ENCODE data around the gene MYCBP2. TPM values are rescaled to one million over a fixed set of nuclear protein-coding genes. Genes with fewer than 3 reads are reported as not detected.

The MYCBP2 gene
- total RNA-seq, 1 donor from 2014 or later = 198 TPM

DNA sequence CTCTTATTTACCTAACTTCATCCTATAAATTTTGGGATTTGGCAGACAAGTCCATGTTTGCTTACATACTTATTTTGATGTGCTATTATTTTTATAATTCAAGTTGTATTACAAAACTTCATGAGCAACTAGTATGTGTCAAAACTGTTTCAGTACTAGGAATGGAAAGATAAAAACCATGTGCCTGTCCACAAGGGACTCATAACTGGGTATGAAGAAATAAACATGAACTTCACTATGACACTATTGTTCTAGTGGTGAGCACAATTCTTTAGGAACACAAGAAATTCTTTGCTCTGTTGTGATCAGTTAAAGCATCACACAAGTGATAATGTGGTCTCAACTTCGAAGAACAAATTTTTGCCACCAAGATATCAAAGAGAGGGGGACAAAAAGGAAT is 202.5 kb downstream of the MYCBP2 start:
- DNase-seq (ENCODE audit: low spot score in 2 of 2) (no peak), FAIRE-seq (no peak)

DNA sequence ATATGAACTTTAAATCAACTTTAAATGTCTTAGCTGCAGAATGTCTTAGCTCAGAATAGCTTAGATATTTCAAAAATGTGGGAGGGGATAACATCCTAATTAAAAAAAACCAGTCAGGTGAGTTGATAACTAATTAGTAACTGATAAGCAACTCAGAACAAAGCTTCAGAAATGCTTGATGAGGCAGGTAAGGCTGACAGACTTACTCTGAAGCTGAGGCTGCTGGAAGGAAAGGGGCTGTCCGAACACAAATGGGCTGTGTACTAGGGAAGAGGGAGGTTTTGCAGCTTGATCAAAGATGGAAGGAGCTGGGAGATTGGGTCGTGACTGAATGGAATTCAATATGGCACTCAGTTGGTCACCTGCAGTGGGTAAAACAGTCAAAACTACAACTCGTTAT is 208.8 kb downstream of the MYCBP2 start:
- FAIRE-seq (no peak), DNase-seq (ENCODE audit: low spot score in 2 of 2) (no peak)

DNA sequence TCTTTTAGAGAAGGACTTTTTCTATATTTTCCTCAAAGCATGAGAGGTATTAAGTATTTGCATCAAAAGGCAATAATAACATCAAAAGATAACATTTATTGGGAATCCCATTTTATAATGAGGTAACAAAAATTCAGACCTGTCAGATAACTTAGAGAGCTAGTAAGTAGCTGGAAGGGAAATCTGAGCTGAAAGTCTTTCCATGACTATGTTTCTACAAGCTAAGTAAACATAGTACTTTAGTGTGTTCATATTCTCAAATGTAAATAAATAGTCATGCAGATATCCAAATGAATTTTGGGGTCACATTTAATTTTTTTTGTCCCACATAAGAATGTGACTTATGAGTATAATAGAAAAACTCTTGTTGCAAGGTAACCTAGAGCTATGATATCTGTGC is 212.6 kb downstream of the MYCBP2 start:
- DNase-seq (ENCODE audit: low spot score in 2 of 2) = no peak
- no peak for FAIRE-seq

GRCh38 chr13:77113496-77113895 is 213.4 kb downstream of the MYCBP2 start:
- FAIRE-seq = no peak
- DNase-seq (ENCODE audit: low spot score in 2 of 2) = no peak

GRCh38 chr13:77105051-77105450 is 221.8 kb downstream of the MYCBP2 start:
- FAIRE-seq (no peak), DNase-seq (ENCODE audit: low spot score in 2 of 2) (no peak)

DNA sequence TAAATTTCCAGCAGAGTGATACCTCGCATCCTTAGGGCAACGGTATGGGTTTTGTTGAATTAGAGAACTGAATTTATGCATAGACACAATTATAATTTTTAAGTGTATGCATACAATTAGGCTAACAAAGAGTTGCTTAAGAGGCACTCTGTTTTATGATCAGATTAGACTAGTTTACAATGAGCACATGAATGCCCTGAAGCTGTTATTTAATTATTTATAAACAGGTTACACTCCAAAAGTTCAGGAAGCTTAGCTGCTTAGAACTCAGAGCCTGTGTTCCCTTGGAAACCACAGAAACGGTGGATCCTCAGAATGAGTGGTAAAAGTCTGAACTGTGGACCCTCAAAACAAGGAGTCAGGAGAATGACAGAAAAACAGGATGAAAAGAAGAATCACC is 227.5 kb downstream of the MYCBP2 start:
- FAIRE-seq (no peak), DNase-seq (ENCODE audit: low spot score in 2 of 2) (no peak)

DNA sequence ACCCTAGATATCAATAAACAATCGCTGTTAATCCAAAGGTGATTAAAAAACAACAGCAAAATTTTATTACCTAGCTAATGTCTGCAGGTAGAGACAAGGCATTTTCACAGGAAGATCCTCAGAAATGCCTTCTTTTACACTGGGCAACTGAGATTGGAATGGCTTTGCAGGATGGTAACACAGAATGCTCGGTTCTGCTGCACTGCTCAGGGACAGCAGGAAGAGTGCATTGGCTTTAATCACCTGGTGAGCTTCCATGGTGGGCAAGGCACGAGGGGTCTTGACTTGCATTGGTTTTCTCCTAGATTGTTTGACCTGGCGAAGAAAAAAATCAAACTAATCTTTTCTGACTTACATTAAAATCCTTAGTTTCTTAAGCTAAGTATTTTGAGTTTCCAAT is 231.6 kb downstream of the MYCBP2 start:
- FAIRE-seq = no peak

GRCh38 chr13:77094773-77095172 is 232.1 kb downstream of the MYCBP2 start:
- FAIRE-seq (no peak), DNase-seq (ENCODE audit: low spot score in 2 of 2) (no peak)

More for the DNA sequence above, 231.6 kb downstream of the MYCBP2 start:
- no peak for DNase-seq (ENCODE audit: low spot score in 2 of 2)

- DNase-seq (ENCODE audit: low spot score in 2 of 2) (no peak), FAIRE-seq (no peak)
Measured at GRCh38 chr13:77093735-77094134, 233.2 kb downstream of the MYCBP2 start.

GRCh38 chr13:77084755-77085154 is 242.1 kb downstream of the MYCBP2 start:
- no peak for FAIRE-seq

DNA sequence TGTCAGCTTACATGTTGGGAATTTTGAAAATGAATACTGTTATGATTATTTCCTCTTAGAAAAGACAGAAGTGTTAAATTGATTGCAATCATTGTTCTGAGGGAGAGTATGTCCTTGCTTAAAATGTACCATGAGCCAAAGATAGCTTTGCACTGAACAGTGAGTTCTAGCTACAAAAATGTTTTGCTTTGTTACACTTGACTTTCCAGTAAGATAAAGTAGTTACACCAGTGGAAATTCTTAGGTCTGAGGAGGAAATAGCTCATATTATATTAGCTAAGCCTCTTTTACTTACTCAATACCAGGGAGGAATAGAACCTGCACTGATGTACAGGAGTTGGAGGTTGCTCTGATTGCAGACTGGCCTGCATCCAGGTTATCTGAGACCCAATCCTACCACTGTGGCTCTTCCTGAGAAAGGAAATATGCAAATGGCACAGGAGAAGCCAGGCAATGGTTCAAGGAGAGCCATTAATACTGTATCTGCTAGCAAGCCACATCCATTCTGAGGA is 246.9 kb downstream of the MYCBP2 start:
- FAIRE-seq (no peak), DNase-seq (ENCODE audit: low spot score in 2 of 2) (no peak)

More at GRCh38 chr13:77084755-77085154, 242.1 kb downstream of the MYCBP2 start:
- no peak for DNase-seq (ENCODE audit: low spot score in 2 of 2)

DNA sequence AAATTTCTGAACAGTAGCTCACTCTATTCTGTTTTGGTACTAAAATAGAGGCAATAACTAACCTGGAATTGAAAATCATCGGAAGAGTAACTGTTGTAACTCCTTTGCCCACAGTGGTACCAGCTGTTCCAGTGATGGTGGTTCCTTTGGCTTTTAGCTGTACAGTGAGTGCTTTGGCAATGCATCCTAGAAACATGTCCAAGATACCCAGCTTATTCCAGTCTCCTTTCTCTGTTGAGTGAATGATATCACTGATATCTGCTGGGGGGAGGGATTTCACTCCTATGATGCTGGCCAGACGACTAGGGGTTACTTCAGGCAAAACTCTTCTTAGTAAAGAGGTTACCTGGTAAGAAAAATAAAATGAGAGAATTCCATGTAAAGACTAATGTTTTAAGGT is 259.4 kb downstream of the MYCBP2 start:
- FAIRE-seq = no peak
- DNase-seq (ENCODE audit: low spot score in 2 of 2) = no peak

GRCh38 chr13:77065461-77066147 is 261.3 kb downstream of the MYCBP2 start:
- DNase-seq (ENCODE audit: low spot score in 2 of 2) (no peak), FAIRE-seq (no peak)

DNA sequence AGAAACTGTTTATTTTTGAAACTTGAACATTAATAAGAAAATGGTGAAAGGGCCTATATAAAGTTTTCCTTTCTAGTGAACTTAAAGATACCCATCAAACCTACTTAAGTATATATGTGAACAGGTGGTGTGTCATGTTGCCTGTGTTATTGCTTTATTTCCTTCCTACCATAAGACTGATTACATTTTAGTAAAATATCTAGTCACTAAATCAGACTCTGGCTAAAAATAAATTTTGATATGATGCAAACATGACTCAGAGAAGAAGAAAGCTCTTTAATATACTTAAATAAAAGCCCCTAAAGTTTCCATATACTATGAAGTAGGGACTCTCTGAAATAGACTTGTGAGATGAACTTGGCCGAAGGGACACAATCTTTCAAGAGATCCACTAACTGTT is 264.8 kb downstream of the MYCBP2 start:
- no peak for DNase-seq (ENCODE audit: low spot score in 2 of 2)
- FAIRE-seq = no peak

- no peak for DNase-seq (ENCODE audit: low spot score in 2 of 2)
- no peak for FAIRE-seq
Measured at GRCh38 chr13:77061362-77061761, 265.5 kb downstream of the MYCBP2 start.

DNA sequence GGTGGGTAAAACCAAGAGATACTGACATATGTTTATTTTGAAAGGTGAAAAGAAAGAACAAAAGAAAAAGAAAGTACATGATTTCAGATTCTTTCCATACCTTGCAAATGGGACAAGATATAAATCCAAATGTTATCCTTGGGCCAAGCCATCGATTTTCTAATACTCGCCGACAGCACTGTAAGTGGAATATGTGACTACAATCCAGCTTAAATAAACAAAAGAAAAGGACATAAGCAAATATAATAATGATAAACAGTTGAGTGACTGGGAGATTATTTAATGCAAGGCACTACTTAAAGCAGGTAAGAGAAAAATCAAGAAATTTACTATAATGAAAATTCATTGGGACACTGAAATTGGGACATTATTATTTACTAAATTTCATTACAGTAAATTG is 270.0 kb downstream of the MYCBP2 start:
- FAIRE-seq = no peak
- DNase-seq (ENCODE audit: low spot score in 2 of 2) = no peak

- FAIRE-seq (no peak), DNase-seq (ENCODE audit: low spot score in 2 of 2) (no peak)
Measured at GRCh38 chr13:77056382-77056781, 270.5 kb downstream of the MYCBP2 start.

- DNase-seq (ENCODE audit: low spot score in 2 of 2) (no peak), FAIRE-seq (no peak)
Measured at GRCh38 chr13:77055158-77055557, 271.7 kb downstream of the MYCBP2 start.

- DNase-seq (ENCODE audit: low spot score in 2 of 2) (no peak), FAIRE-seq (no peak)
Measured at GRCh38 chr13:77053192-77053591, 273.7 kb downstream of the MYCBP2 start.

DNA sequence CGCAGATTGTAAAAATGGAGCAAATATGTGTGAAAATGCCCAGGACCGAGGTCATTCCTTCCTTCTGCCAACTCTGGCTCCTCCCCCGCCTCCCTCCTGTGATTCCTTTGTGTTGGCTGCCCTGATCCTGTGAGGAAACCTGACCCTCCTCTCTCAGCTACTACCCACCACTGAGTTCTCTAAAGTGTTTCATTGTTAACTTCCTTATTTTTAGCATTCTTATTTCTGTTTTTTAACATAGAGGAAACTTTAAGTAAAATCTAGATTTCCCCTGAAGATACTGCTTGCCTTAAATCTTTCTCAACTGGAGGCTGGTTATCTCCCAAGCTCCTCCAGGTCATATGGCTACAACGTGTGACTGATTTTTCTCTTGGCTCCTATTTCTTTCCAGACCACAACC is 278.2 kb downstream of the MYCBP2 start:
- DNase-seq (ENCODE audit: low spot score in 2 of 2) (no peak), FAIRE-seq (no peak)

GRCh38 chr13:77047649-77048343 is 279.1 kb downstream of the MYCBP2 start:
- FAIRE-seq (no peak), DNase-seq (ENCODE audit: low spot score in 2 of 2) (no peak)

DNA sequence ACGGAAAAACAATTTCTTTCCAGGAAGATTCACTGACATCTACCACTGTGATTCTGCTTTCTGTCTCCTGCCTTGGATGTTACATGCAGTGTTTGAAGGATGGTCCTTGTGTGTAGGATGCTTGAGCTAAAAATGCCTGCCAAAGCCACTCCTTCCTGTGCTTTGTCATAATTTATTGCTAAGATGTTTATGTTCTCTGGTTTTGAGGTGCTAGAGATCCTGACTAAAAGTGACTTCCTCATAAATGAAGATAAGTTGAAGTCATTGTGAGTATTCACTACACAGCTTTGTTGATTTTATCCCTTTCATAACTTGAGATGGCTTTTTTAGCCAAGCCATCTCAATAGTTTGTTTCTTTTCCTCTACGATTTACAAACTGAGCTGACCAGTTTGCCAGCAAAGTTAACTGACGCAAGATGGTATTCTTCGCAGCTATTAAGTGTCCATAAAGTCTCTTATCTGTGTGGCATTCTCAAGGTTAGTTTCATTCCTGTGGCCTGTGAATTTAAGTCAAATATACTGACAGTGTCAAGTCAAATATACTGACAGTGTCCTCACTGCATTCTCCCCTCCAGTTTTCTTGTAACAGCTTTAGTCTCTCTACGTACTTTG is 284.2 kb downstream of the MYCBP2 start:
- FAIRE-seq (no peak), DNase-seq (ENCODE audit: low spot score in 2 of 2) (no peak)

Measured in frontal cortex (tissue), 4 donors.